ENCODE measurements around the gene MYBPC1. TPM values are rescaled to one million over a fixed set of nuclear protein-coding genes. Genes with fewer than 3 reads are reported as not detected.

The MYBPC1 gene
- total and polyA plus RNA-seq, 2 donors (not counting 1 experiment from before 2014, with no cell fraction given), result not detected

- TF ChIP-seq EZH2 (IDR thresholded peaks at IDR 0.05; ENCODE audit: borderline replicate concordance, insufficient read depth, low read depth, low read length, poor library complexity, severe bottlenecking) (no peak), CTCF (IDR thresholded peaks at IDR 0.05) (no peak)
- CTCF ChIA-PET, result interaction anchor here (0.5 to 1.4 kb wide), 3 partner anchors 10 to 222 kb away, joined by 3 read pairs; no protein-coding TSS in a partner anchor
- Mint-ChIP-seq H3K27ac (no peak overlapping the region), H3K4me1 (peaks cover 3% of the 10 kb centered on the region), H3K27me3 (peaks cover 4% of the 10 kb centered on the region), H3K9me3 (ENCODE audit: insufficient read depth) (no peaks in the 10 kb centered on the region), H3K4me3 (no peak overlapping the region)
- H3K27me3 ChIP-seq (replicated peaks in 1 of 4; ENCODE audit: control extremely low read depth in 1 of 4, control insufficient read depth in 3 of 4, insufficient read depth in 4 of 4, low read length in 3 of 4), result no peaks in the 10 kb centered on the region
- ATAC-seq (ENCODE audit: low read depth) (no peak), DNase-seq (no peak)
- no CpG with 5 or more reads among the region's 2 CpGs for WGBS (ENCODE audit: insufficient coverage)
- no peak overlapping the region for H3K27ac ChIP-seq (ENCODE audit: low read length in 2 of 2)
- H3K4me2 ChIP-seq (replicated peaks; ENCODE audit: low read depth, low read length, poor library complexity, severe bottlenecking), result no peak overlapping the region
- H2AFZ ChIP-seq (ENCODE audit: insufficient read depth, low read depth, low read length, poor library complexity, severe bottlenecking), result no peak overlapping the region
- POLR2A ChIA-PET, result no interaction called here
- H3K4me3 ChIP-seq (ENCODE audit: control extremely low read depth in 1 of 5, extremely low read depth in 1 of 5, insufficient read depth in 1 of 5, low read depth in 2 of 5, low read length in 4 of 5), result no peak overlapping the region
- H3K4me1 ChIP-seq (ENCODE audit: control insufficient read depth in 2 of 2, insufficient read depth in 2 of 2, low read length in 2 of 2), result no peaks in the 10 kb centered on the region
- H3K9me3 ChIP-seq (ENCODE audit: control extremely low read depth in 1 of 3, control insufficient read depth in 2 of 3, insufficient read depth in 1 of 3, low read length in 2 of 3), result no peaks in the 10 kb centered on the region
- no peaks in the 10 kb centered on the region for H3K79me2 ChIP-seq (ENCODE audit: control insufficient read depth, insufficient read depth, low read length)
- H4K20me1 ChIP-seq (ENCODE audit: control insufficient read depth, insufficient read depth, low read length, poor library complexity, severe bottlenecking), result no peaks in the 10 kb centered on the region
- intact Hi-C loops (cut with micrococcal nuclease), result no loop called here
- H3K36me3 ChIP-seq (replicated peaks in 1 of 2; ENCODE audit: control extremely low read depth in 1 of 2, control insufficient read depth in 1 of 2, extremely low read depth in 1 of 2, insufficient read depth in 2 of 2, low read length in 1 of 2), result no peaks in the 10 kb centered on the region
- H3K9ac ChIP-seq (ENCODE audit: low read length), result no peak overlapping the region
Measured at GRCh38 chr12:101607894-101608293, 13.1 kb downstream of the MYBPC1 start.

- Histone ChIP-seq H3K27ac (ENCODE audit: low read length in 2 of 2) (no peak overlapping the region), H3K4me3 (ENCODE audit: control extremely low read depth in 1 of 5, extremely low read depth in 1 of 5, insufficient read depth in 1 of 5, low read depth in 2 of 5, low read length in 4 of 5) (no peak overlapping the region), H3K27me3 (replicated peaks in 1 of 4; ENCODE audit: control extremely low read depth in 1 of 4, control insufficient read depth in 3 of 4, insufficient read depth in 4 of 4, low read length in 3 of 4) (no peaks in the 10 kb centered on the region), H4K20me1 (ENCODE audit: control insufficient read depth, insufficient read depth, low read length, poor library complexity, severe bottlenecking) (no peaks in the 10 kb centered on the region), H3K4me2 (replicated peaks; ENCODE audit: low read depth, low read length, poor library complexity, severe bottlenecking) (no peak overlapping the region), H3K36me3 (replicated peaks in 1 of 2; ENCODE audit: control extremely low read depth in 1 of 2, control insufficient read depth in 1 of 2, extremely low read depth in 1 of 2, insufficient read depth in 2 of 2, low read length in 1 of 2) (no peaks in the 10 kb centered on the region), H3K9ac (ENCODE audit: low read length) (no peak overlapping the region), H3K79me2 (ENCODE audit: control insufficient read depth, insufficient read depth, low read length) (no peaks in the 10 kb centered on the region), H3K4me1 (ENCODE audit: control insufficient read depth in 2 of 2, insufficient read depth in 2 of 2, low read length in 2 of 2) (no peaks in the 10 kb centered on the region), H2AFZ (ENCODE audit: insufficient read depth, low read depth, low read length, poor library complexity, severe bottlenecking) (no peak overlapping the region), H3K9me3 (ENCODE audit: control extremely low read depth in 1 of 3, control insufficient read depth in 2 of 3, insufficient read depth in 1 of 3, low read length in 2 of 3) (no peaks in the 10 kb centered on the region)
- ChIA-PET POLR2A (no interaction called here), CTCF (interaction anchor here (0.6 kb wide), 1 partner anchor 222 kb away, joined by 3 read pairs; no protein-coding TSS in a partner anchor)
- H3K27ac Mint-ChIP-seq, result no peak overlapping the region
- H3K4me1 Mint-ChIP-seq, result peaks cover 3% of the 10 kb centered on the region
- no peak for TF ChIP-seq EZH2 (IDR thresholded peaks at IDR 0.05; ENCODE audit: borderline replicate concordance, insufficient read depth, low read depth, low read length, poor library complexity, severe bottlenecking)
- no peak for TF ChIP-seq CTCF (IDR thresholded peaks at IDR 0.05)
- H3K27me3 Mint-ChIP-seq, result peaks cover 4% of the 10 kb centered on the region
- intact Hi-C loops (cut with micrococcal nuclease), result no loop called here
- no peak overlapping the region for H3K4me3 Mint-ChIP-seq
- DNase-seq (no peak), ATAC-seq (ENCODE audit: low read depth) (no peak)
- WGBS (ENCODE audit: insufficient coverage), result 92% methylated on average over 4 of the region's 10 CpGs
- no peaks in the 10 kb centered on the region for H3K9me3 Mint-ChIP-seq (ENCODE audit: insufficient read depth)
Measured at GRCh38 chr12:101608301-101609133, 13.7 kb downstream of the MYBPC1 start.
